Right cardiac atrium (tissue), 5 donors: ENCODE measurements around the gene MYBPH. TPM values are rescaled to one million over a fixed set of nuclear protein-coding genes. Genes with fewer than 3 reads are reported as not detected.

ENCODE experiments used
- ATAC-seq, 2 donors: fragments of 200-7000 bp; cut with Tn5 transposase; one replicate each; pipeline versions ENCODE4 v1.8.0 to v1.9.1; 2020; ENCODE audit warnings: moderate library complexity in 2 of 2, mild to moderate bottlenecking in 1 of 2
- DNase-seq, 3 donors: peaks; one replicate each; pipeline ENCODE4 v3.0.0-alpha.2; 2020
- H3K27ac ChIP-seq: one replicate; pipeline ENCODE4 v1.5.1; 2013; ENCODE audit warnings: mild to moderate bottlenecking, low read length, control low read depth, moderate library complexity
- H3K27me3 ChIP-seq: one replicate; pipeline ENCODE4 v1.6.1; 2013; ENCODE audit not compliant: control insufficient read depth, insufficient read depth
- H3K4me1 ChIP-seq: one replicate; pipeline ENCODE4 v1.6.1; 2013; ENCODE audit warnings: low read length; ENCODE audit not compliant: control insufficient read depth, insufficient read depth
- H3K4me3 ChIP-seq: one replicate; pipeline ENCODE4 v1.5.1; 2013; ENCODE audit warnings: low read length, control low read depth
- H3K9me3 ChIP-seq: one replicate; pipeline ENCODE4 v1.6.1; 2013; ENCODE audit warnings: low read length; ENCODE audit not compliant: control insufficient read depth
- WGBS: extraction: QIAGEN DNeasy Blood & Tissue Kit; methylation state at CpG from one replicate; pipeline ENCODE4 v1.1.7; 2013; 5-methylcytosine and 5-hydroxymethylcytosine counted together
- intact Hi-C, 4 donors: fragments of 100-400 bp; cut with DNase I; formaldehyde crosslinking; loops; one replicate each; pipeline versions ENCODE4 v1.11.0 to v1.14.0; 2022 to 2023
- long read RNA-seq, 4 donors: library from polyadenylated mRNA; unstranded; transcript quantifications; one replicate each; pipeline ENCODE4 v2.0.0, GENCODE V29; 2020 to 2021
- polyA plus RNA-seq: library from polyadenylated mRNA; stranded (reverse); fragments of 200-250 nt; gene quantifications from one replicate; pipeline ENCODE4 v1.2.3, GENCODE V29; 2013
- total RNA-seq, 4 donors: library from RNA; stranded (reverse); fragmentation: NEBNext Ultra II Directional; extraction: Animal tissue kit (Norgen Biotek cat#: 25700); gene quantifications; one replicate each; pipeline ENCODE4 v1.2.1, GENCODE V29; 2021
- donor health status: healthy with polysubstance abuse.
- donor health status: DM: no; HTN: yes; CAD: no.
- donor health status: DM: no; HTN: no; CAD: no.
- donor health status: DM: no; HTN: yes; CAD: no; lungs with severe emphysema.
- donor health status: DM: yes; HTN: yes; CAD: no.

MYBPH gene, protein sequence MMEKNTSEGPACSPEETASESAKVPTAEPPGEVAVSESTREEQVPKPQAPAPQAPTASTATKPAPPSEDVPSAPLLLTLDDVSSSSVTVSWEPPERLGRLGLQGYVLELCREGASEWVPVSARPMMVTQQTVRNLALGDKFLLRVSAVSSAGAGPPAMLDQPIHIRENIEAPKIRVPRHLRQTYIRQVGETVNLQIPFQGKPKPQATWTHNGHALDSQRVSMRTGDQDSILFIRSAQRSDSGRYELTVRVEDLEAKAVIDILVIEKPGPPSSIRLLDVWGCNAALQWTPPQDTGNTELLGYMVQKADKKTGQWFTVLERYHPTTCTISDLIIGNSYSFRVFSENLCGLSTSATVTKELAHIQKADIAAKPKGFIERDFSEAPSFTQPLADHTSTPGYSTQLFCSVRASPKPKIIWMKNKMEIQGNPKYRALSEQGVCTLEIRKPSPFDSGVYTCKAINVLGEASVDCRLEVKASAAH
- not detected for total RNA-seq
- polyA plus RNA-seq, result 0.07 TPM
- long read RNA-seq, donor 1, partial matches to known transcripts, result 0 of 1 reads
- long read RNA-seq, donor 1, other reads (novel, unspliced or antisense), result 1 of 1 reads
- long read RNA-seq, donor 2, partial matches to known transcripts, result 0 of 1 reads
- long read RNA-seq, donor 2, other reads (novel, unspliced or antisense), result 0 of 1 reads
- long read RNA-seq, donor 3, result 0 reads
- long read RNA-seq, donor 4, result 0 reads

DNA sequence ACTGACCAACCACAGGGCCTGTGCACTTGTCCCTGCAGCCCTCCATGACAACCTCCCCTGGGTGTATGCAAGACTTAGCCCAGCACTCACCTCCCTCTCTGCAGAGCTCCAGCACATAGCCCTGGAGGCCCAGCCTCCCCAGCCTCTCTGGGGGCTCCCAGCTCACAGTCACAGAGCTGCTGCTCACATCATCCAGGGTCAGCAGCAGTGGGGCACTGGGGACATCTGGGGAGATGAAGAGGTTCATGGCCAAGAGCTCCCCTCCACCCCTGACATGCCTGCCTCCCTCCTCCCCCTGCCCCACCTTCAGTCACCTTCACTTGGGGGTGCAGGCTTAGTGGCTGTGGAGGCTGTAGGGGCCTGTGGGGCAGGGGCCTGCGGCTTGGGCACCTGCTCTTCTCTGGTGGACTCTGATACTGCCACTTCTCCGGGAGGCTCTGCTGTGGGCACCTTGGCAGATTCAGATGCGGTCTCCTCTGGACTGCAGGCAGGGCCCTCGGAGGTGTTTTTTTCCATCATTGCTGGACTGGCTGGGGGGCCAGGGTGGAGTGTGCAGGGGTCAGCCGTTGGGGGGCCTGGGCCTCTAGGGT is at the start of gene MYBPH:
TSS of gene MYBPH (minus strand) at position 590 of the 590 bp plus-strand sequence. CDS start at position 519, 71 bp downstream.
- 72% methylated on average over 5 of the region's 5 CpGs for WGBS
- intact Hi-C loops, result no loop called here
- Histone ChIP-seq H3K4me1 (peaks cover 6% of the 10 kb centered on the region), H3K27ac (no peak within 1 kb of the TSS), H3K4me3 (no peak within 1 kb of the TSS), H3K27me3 (no peaks in the 10 kb centered on the region), H3K9me3 (no peaks in the 10 kb centered on the region)
- ATAC-seq (no peak), DNase-seq (no peak)

DNA sequence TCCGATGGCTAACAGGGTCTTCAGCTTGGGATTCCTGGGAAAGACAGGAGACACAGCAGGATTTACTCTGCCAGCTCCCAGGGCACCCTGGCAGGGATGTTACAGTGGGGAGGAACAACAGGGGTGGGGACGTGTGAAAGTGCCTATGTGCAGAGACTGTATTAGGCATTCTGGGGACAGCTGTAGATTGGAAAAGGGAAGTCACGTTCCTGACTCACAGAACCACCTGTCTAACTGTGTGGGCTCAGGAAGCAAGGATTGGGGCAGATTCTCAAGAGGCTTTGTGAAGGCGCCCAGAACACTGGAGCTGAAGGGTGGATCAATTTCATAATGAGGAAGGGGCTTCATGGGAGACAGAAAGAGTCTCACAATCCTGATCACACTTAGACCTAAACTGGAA is 49.4 kb upstream of the MYBPH start:
- no peak for ATAC-seq
- H3K27me3 ChIP-seq, result no peaks in the 10 kb centered on the region
- 65% methylated on average over 4 of the region's 4 CpGs for WGBS

DNA sequence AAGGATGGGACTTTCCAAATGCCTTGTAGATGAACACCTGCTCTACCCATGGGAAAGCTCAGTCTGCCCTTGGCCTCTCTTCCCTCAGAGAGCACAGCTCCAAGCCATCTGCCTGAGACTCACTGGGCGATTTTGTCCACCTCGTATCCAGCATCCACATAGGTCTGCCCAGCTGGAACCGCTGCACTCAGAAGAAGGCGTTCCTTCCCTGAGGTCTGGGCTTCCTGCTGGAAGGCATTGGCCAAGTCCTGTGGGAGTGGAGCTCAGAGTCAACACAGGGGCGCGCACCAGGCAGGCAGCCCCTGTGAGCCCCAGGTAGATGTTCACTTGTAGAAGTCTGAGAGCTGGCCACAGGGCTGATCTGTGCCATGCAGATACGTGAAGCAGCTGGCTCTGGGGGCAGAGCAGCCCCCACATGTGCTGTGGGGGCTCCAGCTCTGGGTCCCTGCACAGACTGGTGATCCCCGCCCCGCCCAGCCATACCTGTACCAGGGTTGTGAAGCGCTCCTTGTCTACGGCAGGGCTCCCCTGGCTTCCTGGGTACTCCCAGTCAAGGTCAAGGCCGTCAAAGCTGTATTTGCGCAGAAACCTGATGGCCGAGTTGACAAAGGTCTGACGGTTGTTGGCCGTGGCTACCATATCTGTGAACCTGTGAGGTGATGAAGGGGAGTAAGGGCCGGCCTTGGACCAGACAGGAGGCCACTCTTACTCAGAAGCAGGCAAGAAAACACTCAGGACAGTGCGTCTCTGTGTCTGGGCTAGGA is 47.6 kb upstream of the MYBPH start:
- intact Hi-C loops, result no loop called here

More for the DNA sequence above, 49.4 kb upstream of the MYBPH start:
- Histone ChIP-seq H3K27ac (no peak overlapping the region), H3K9me3 (no peaks in the 10 kb centered on the region), H3K4me1 (no peaks in the 10 kb centered on the region), H3K4me3 (no peak overlapping the region)
- intact Hi-C loops, result no loop called here
- DNase-seq, result no peak

DNA sequence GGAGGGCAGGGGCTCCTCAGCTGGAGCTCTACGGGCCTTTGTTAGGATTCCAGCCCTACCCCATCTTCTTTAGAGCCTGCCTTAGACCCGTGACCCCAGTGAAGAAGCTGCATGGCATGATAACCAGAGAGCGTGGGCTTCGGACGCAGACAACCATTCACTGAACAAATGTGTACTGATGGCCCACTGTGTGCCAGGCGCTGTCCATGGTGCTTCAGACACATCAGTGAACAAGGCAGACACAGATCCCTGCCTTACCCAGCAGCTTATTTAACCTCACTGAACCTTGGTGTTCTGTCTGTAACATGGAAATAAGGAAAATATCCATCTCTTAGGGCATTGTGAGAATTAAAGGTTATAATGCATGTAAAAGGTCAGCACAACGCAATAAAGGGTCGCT is 44.3 kb upstream of the MYBPH start:
- intact Hi-C loops, result loop anchor here in 2 of 4 donors (5.0 kb wide), 2 partner anchors 103 to 178 kb away; no protein-coding TSS in a partner anchor
- 73% methylated on average over 8 of the region's 8 CpGs for WGBS
- Histone ChIP-seq H3K27ac (no peak overlapping the region), H3K27me3 (no peaks in the 10 kb centered on the region), H3K9me3 (no peaks in the 10 kb centered on the region), H3K4me3 (no peak overlapping the region), H3K4me1 (no peaks in the 10 kb centered on the region)
- ATAC-seq (no peak), DNase-seq (no peak)

More for the DNA sequence above, 47.6 kb upstream of the MYBPH start:
- Histone ChIP-seq H3K9me3 (no peaks in the 10 kb centered on the region), H3K27me3 (no peaks in the 10 kb centered on the region), H3K4me3 (no peak overlapping the region), H3K27ac (no peak overlapping the region), H3K4me1 (no peaks in the 10 kb centered on the region)
- DNase-seq, result no peak
- no peak for ATAC-seq
- WGBS, result 87% methylated on average over 18 of the region's 18 CpGs

- ATAC-seq, result no peak
- Histone ChIP-seq H3K9me3 (no peaks in the 10 kb centered on the region), H3K4me3 (no peak overlapping the region), H3K4me1 (no peaks in the 10 kb centered on the region), H3K27ac (no peak overlapping the region), H3K27me3 (no peaks in the 10 kb centered on the region)
- DNase-seq, result no peak
- intact Hi-C loops, result loop anchor here in 2 of 4 donors (5.0 kb wide), 2 partner anchors 102 to 177 kb away; no protein-coding TSS in a partner anchor
- 67% methylated on average over 1 of the region's 1 CpG for WGBS
These were observed 43.5 kb upstream of the MYBPH start for GRCh38 chr1:203219171-203219570.

DNA sequence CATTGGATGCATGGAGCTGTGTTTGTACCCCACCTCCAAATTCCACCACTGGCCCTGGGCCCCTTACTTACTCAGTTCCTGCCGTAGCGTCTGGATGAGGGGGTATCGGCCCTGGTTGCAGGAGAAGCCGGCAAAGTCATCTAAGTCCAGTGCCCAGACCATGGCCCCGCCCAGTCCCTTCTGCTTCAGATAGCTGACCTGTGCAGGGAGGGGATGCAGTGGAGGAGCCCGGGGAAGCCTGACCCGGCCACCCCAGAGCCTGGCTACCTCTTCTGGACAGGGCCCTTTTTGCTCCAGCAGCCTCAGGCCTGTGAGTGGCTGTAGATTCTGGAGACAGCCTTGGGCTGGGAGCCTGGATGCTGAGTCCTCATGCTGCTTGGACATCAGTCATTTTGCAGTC is 42.0 kb upstream of the MYBPH start:
- H3K27me3 ChIP-seq, result no peaks in the 10 kb centered on the region
- intact Hi-C loops, result loop anchor here (2.0 to 5.0 kb wide), 4 partner anchors 100 to 179 kb away; no protein-coding TSS in a partner anchor
- no peak for DNase-seq
- H3K9me3 ChIP-seq, result no peaks in the 10 kb centered on the region
- H3K4me3 ChIP-seq, result no peak overlapping the region
- 74% methylated on average over 7 of the region's 7 CpGs for WGBS
- H3K4me1 ChIP-seq, result no peaks in the 10 kb centered on the region
- no peak for ATAC-seq
- no peak overlapping the region for H3K27ac ChIP-seq

DNA sequence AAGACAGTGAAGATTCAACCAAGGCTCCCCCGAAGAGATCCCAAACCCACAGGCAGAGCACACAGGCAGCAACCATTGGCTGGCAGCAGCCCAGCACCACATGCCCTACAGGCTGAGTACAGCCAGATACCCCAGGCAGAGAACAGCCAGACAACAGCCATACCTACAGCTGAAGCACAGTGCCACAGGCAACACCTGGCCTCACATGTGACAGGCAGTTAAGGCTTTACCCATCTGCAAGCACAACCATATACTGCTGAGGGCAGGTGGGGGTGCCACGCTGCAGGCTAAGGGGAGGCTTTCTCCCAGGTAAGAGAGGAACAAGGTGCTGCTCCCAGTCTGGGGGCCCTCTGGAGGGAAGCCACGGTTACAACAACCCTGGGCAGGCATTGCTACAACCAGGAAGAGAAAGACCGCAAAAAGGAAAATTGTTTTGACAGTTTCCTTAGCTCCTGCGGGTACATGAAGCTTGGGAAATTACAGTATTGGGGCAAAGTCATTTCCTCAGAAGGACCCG is 41.6 kb upstream of the MYBPH start:
- Histone ChIP-seq H3K27ac (no peak overlapping the region), H3K4me3 (no peak overlapping the region), H3K27me3 (no peaks in the 10 kb centered on the region), H3K4me1 (no peaks in the 10 kb centered on the region), H3K9me3 (no peaks in the 10 kb centered on the region)
- no peak for DNase-seq
- 52% methylated on average over 6 of the region's 6 CpGs for WGBS
- peak; percentile 6 to 18 for ATAC-seq
- intact Hi-C loops, result loop anchor here (2.0 to 5.0 kb wide), 4 partner anchors 100 to 178 kb away; no protein-coding TSS in a partner anchor

DNA sequence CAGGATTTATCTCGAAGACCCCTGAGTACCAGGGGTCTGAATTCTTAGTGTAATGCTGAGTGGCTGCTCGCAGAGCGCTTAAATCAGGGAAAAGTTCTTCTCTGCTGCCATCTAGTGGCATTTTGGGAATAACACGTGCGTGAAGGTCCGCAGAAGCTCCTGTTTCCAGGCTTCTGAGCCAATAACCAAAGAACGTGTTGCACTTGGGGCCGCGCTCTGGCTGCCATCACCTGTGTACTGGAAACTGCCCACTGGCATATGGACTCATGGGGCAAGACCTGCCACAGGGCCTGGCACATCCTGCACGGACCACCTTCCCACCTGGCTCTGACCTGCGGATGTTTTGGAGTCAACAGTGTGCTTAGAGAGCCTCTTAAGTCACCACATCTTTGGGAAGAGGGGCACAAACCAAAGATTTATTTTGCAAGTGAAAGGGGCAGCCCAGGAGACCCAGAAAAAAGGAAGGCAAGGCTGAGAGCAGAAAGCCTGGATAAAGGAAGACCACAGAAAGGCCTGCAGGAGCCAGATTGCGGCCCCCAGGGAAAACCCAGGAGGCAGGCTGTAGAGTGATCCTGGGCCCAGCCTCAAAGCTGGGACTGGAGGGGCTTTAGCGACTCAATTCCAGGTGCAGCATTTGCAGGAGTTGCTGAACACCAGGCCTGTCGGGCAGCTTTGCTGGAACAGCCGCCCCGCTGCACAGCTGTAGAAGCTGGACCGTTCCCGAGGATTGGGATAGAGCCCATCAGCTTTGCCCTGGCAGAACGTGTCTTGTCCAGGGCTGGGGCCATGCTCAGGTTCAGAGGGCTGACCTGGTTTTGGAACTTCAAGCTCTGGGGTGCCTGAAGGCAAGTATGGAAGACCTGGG is 40.9 kb upstream of the MYBPH start:
- 34% methylated on average over 19 of the region's 19 CpGs for WGBS
- H3K27me3 ChIP-seq, result no peaks in the 10 kb centered on the region
- DNase-seq (peak in 2 of 3 donors; percentile 25 to 64), ATAC-seq (peak; percentile 58 to 76)
- H3K4me3 ChIP-seq, result no peak overlapping the region
- H3K4me1 ChIP-seq, result no peaks in the 10 kb centered on the region
- H3K9me3 ChIP-seq, result no peaks in the 10 kb centered on the region
- H3K27ac ChIP-seq, result no peak overlapping the region
- intact Hi-C loops, result loop anchor here (2.0 to 5.0 kb wide), 4 partner anchors 99 to 178 kb away; no protein-coding TSS in a partner anchor

DNA sequence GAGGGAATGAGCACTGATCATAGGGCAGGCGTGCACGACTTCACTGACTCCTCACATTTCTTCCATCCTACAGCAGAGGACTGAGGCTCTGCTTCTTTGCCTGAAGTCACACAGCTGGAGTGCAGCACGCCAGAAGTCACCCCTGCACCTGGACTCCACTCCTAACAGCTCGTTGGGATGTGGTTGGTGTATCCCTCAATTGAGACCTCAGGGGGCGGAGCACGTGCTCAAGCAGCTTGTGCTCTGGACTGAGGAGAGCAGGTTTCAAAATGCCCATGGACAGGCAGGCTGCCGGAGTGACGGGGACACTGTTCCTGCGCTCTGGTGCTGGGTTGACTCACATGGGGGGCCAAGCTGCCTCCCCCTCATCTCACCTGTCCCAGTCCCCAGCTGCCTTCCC is 39.9 kb upstream of the MYBPH start:
- DNase-seq (no peak), ATAC-seq (no peak)
- Histone ChIP-seq H3K9me3 (no peaks in the 10 kb centered on the region), H3K4me1 (no peaks in the 10 kb centered on the region), H3K4me3 (no peak overlapping the region), H3K27ac (no peak overlapping the region), H3K27me3 (no peaks in the 10 kb centered on the region)
- 73% methylated on average over 9 of the region's 9 CpGs for WGBS
- intact Hi-C loops, result loop anchor here in 2 of 4 donors (5.0 kb wide), 2 partner anchors 98 to 173 kb away; no protein-coding TSS in a partner anchor
